ENCODE results near the gene TBXA2R.

- TF ChIP-seq GATA3 (IDR thresholded peaks at IDR 0.05; ENCODE audit: low read depth, low read length): no peak
- TF ChIP-seq GATA2 (IDR thresholded peaks at IDR 0.05; ENCODE audit: low read depth, low read length): no peak
Observed at GRCh38 chr19:3620145-3620816, 13.6 kb upstream of the TBXA2R start.

All from SH-SY5Y (cell line).